ENCODE measurements around the gene CR1.

DNA sequence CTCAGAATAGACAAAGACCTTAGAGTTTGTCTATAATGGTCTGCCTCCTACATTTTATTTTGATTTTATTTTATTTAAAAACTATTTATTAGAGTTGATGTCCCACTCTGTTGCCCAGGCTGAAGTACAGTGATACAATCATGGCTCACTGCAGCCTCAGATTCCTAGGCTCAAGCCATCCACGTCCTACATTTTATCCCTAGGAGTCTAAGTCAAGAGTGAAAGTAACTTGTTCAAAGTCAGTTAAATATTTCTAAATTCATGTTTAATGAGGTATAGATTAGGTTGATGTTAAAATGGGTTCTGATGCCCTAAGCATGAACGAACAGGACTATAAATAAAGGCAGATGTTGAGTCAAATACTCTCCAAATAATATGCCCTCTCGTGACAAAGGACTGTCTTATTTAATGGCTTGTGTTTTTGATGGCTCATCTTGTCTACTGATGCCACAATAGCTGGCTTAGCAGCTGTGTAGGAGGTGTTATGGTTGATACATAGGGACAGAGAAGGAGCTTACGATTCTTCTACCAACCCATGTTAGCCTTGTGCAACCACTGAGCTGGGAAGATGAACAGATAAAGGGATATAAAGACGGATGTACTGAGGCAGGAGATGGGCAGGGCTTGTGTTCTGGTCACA is 83.0 kb downstream of the CR1 start:
- TF ChIP-seq, protein P1, sequence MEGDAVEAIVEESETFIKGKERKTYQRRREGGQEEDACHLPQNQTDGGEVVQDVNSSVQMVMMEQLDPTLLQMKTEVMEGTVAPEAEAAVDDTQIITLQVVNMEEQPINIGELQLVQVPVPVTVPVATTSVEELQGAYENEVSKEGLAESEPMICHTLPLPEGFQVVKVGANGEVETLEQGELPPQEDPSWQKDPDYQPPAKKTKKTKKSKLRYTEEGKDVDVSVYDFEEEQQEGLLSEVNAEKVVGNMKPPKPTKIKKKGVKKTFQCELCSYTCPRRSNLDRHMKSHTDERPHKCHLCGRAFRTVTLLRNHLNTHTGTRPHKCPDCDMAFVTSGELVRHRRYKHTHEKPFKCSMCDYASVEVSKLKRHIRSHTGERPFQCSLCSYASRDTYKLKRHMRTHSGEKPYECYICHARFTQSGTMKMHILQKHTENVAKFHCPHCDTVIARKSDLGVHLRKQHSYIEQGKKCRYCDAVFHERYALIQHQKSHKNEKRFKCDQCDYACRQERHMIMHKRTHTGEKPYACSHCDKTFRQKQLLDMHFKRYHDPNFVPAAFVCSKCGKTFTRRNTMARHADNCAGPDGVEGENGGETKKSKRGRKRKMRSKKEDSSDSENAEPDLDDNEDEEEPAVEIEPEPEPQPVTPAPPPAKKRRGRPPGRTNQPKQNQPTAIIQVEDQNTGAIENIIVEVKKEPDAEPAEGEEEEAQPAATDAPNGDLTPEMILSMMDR (IDR thresholded peaks at IDR 0.05; ENCODE audit: poor library complexity), result no peak
- TF ChIP-seq EZH2 (IDR thresholded peaks at IDR 0.05; ENCODE audit: borderline replicate concordance) (no peak), EZH2phosphoT487 (IDR thresholded peaks at IDR 0.05; ENCODE audit: low read depth, severe bottlenecking, unreplicated experiment) (no peak)

Measured in hepatocyte (in vitro differentiated cells).